ENCODE measurements around the gene TRAPPC6A.
"Not testable (repeated sequence)": the region's sequence is repeated elsewhere in the genome, so short reads cannot be mapped to it uniquely, and the experiment has no call there.

Gene TRAPPC6A

GRCh38 chr19:45122832-45123231 is 55.2 kb downstream of the TRAPPC6A start:
- H3K4me3 ChIP-seq (ENCODE audit: low read depth, low read length): no peak overlapping the region
- DNase-seq (ENCODE audit: low read depth): no peak
- no peak for TF ChIP-seq CTCF (IDR thresholded peaks at IDR 0.05; ENCODE audit: control insufficient read depth, extremely low read depth, insufficient read depth)

DNA sequence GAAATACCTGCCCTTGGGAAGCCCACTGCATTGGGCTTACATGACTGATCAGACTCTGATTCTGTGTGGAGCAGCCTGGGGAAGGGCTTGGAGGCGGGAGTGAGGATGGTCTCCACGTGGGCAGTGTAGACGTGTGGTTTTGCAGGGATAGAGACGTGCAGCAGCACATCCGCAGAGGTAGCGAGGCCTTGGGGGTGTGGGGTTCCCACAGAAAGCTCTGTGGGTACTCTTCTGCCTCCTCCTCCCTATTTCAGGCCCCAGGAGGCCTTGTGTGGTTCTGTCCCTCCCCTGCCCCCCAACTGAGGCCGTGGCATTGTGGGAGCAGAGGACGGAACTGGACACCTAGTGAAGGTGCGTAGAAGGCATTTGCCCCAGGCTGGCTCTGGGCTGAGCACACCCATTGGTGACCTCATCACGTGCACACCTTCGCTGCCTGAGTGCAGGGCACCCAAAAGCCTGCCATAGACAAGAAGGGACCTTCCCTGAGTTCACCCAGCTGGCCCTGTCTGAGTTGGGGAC is 56.2 kb downstream of the TRAPPC6A start:
- no peak for TF ChIP-seq CTCF (IDR thresholded peaks at IDR 0.05; ENCODE audit: control insufficient read depth, extremely low read depth, insufficient read depth)
- DNase-seq (ENCODE audit: low read depth): no peak
- no peak overlapping the region for H3K4me3 ChIP-seq (ENCODE audit: low read depth, low read length)

GRCh38 chr19:45119582-45119981 is 58.5 kb downstream of the TRAPPC6A start:
- no peak overlapping the region for H3K4me3 ChIP-seq (ENCODE audit: low read depth, low read length)
- no peak for TF ChIP-seq CTCF (IDR thresholded peaks at IDR 0.05; ENCODE audit: control insufficient read depth, extremely low read depth, insufficient read depth)
- DNase-seq (ENCODE audit: low read depth): no peak

- H3K4me3 ChIP-seq (ENCODE audit: low read depth, low read length): not testable (repeated sequence)
Observed at GRCh38 chr19:45118591-45119355, 59.3 kb downstream of the TRAPPC6A start.

DNA sequence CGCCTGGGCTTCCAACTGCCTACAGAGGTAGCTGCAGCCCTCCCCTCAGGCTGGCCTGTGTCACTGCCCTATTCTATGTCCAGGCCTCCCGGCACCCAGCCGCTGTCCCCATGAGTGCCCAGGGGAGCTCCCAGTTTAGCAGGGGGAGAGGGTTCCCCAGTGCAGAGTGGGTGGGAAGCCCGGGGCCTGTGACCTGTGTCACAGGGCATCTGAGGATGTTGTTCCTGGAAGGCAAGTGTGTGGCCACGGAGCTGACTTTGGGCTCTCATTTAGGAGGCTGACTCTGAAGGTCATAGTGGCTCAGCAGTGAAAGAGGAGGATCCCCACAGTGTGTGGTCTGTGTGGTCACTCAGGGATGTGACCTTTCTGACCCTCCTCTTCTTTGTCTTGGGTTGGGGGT is 59.9 kb downstream of the TRAPPC6A start:
- TF ChIP-seq CTCF (IDR thresholded peaks at IDR 0.05; ENCODE audit: control insufficient read depth, extremely low read depth, insufficient read depth): no peak
- no peak for DNase-seq (ENCODE audit: low read depth)
- no peak overlapping the region for H3K4me3 ChIP-seq (ENCODE audit: low read depth, low read length)

More at GRCh38 chr19:45118591-45119355, 59.3 kb downstream of the TRAPPC6A start:
- not testable (repeated sequence) for DNase-seq (ENCODE audit: low read depth)

- no peak for DNase-seq (ENCODE audit: low read depth)
- H3K4me3 ChIP-seq (ENCODE audit: low read depth, low read length): no peak overlapping the region
- TF ChIP-seq CTCF (IDR thresholded peaks at IDR 0.05; ENCODE audit: control insufficient read depth, extremely low read depth, insufficient read depth): no peak
Observed at GRCh38 chr19:45117671-45118070, 60.4 kb downstream of the TRAPPC6A start.

- TF ChIP-seq CTCF (IDR thresholded peaks at IDR 0.05; ENCODE audit: control insufficient read depth, extremely low read depth, insufficient read depth): no peak
- H3K4me3 ChIP-seq (ENCODE audit: low read depth, low read length): no peak overlapping the region
- no peak for DNase-seq (ENCODE audit: low read depth)
Observed at GRCh38 chr19:45117167-45117594, 60.9 kb downstream of the TRAPPC6A start.

All from LNCaP clone FGC (cell line).